Breast epithelium (tissue), 4 donors: ENCODE results near the gene KIF21A. TPM values are rescaled to one million over a fixed set of nuclear protein-coding genes. Genes with fewer than 3 reads are reported as not detected.

ENCODE experiments used
- DNase-seq, 2 donors: peaks; one replicate each; pipeline ENCODE4 v3.0.0-alpha.2; 2019; ENCODE audit warnings: low spot score in 2 of 2
- H3K27ac ChIP-seq, 2 donors: fragments of 200-600 bp; sonication (generic) in 1 of 2; one replicate each; pipeline ENCODE4 v1.5.1; 2016 to 2019; ENCODE audit warnings: mild to moderate bottlenecking in 1 of 2
- H3K27me3 ChIP-seq, 2 donors: fragments of 200-600 bp; sonication (generic) in 1 of 2; one replicate each; pipeline versions ENCODE4 v1.5.1 to v1.6.0; 2017 to 2019; ENCODE audit warnings: control low read depth in 1 of 2, mild to moderate bottlenecking in 1 of 2
- H3K36me3 ChIP-seq: fragments of 200-600 bp; one replicate; pipeline ENCODE4 v1.5.1; 2019
- H3K4me1 ChIP-seq, 2 donors: fragments of 200-600 bp; sonication (generic); one replicate each; pipeline ENCODE4 v1.5.1; 2016 to 2019; ENCODE audit warnings: control low read depth in 1 of 2
- H3K4me3 ChIP-seq, 3 donors: fragments of 200-600 bp; sonication (generic); 1 replicate in 2 of 3; 2 replicates in 1 of 3; pipeline ENCODE4 v1.5.1; 2016 to 2019; ENCODE audit warnings: mild to moderate bottlenecking in 3 of 3, moderate library complexity in 2 of 3
- H3K9me3 ChIP-seq, 2 donors: fragments of 200-600 bp; sonication (generic) in 1 of 2; one replicate each; pipeline ENCODE4 v1.5.1; 2016 to 2019; ENCODE audit warnings: control low read depth in 1 of 2
- CTCF ChIP-seq, 3 donors: fragments of 450-650 bp; IDR thresholded peaks; one replicate each; pipeline ENCODE4 v1.5.1; 2016 to 2017; ENCODE audit warnings: antibody characterized with exemption in 3 of 3, mild to moderate bottlenecking in 3 of 3, moderate library complexity in 3 of 3
- POLR2A ChIP-seq: fragments of 450-650 bp; IDR thresholded peaks from one replicate; pipeline ENCODE4 v1.6.1; 2016; ENCODE audit warnings: antibody characterized with exemption, mild to moderate bottlenecking, moderate library complexity
- POLR2AphosphoS5 ChIP-seq, 3 donors: sonication (generic); formaldehyde crosslinking; IDR thresholded peaks; one replicate each; pipeline ENCODE4 v1.6.1; 2017; ENCODE audit warnings: antibody characterized with exemption in 3 of 3
- intact Hi-C: fragments of 100-400 bp; cut with DNase I; formaldehyde crosslinking; loops from one replicate; pipeline ENCODE4 v1.15.1; 2023; ENCODE audit warnings: low total_unique reads
- total RNA-seq, 3 donors: library from RNA; depleted of rRNA; stranded (reverse); fragments of >200 nt; gene quantifications; one replicate each; pipeline ENCODE4 v1.1.0, GENCODE V29; 2016

KIF21A gene
- total RNA-seq, 3 donors from 2014 or later: 10.2 to 23.7 (median 11.7) TPM

DNA sequence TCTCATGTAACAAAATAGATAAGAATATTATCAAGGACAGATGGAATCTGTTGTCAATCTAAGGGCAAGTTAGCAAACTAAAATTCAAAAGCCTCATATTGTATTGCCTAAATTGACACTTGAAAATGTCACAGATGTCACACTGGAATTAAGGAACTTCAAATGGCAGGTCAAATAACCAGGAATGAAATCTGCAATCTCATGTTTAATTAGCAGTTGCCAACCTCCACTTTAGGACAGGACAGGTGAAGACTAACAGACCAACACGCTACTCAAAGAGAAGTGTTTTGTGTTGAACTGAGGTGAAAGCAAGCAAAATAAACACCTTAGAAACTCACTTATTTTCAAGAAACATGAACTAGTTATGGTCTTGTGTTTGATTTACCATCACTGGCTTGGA is 11.1 kb downstream of the KIF21A start:
- Histone ChIP-seq H3K4me1 (no peaks in the 10 kb centered on the region), H3K9me3 (no peaks in the 10 kb centered on the region), H3K27ac (no peak overlapping the region), H3K4me3 (no peak overlapping the region), H3K36me3 (no peaks in the 10 kb centered on the region), H3K27me3 (no peaks in the 10 kb centered on the region)
- intact Hi-C loops: no loop called here
- no peak for DNase-seq
- no peak for TF ChIP-seq POLR2A
- no peak for TF ChIP-seq POLR2AphosphoS5 (IDR thresholded peaks at IDR 0.05)
- TF ChIP-seq CTCF (IDR thresholded peaks at IDR 0.05): no peak

DNA sequence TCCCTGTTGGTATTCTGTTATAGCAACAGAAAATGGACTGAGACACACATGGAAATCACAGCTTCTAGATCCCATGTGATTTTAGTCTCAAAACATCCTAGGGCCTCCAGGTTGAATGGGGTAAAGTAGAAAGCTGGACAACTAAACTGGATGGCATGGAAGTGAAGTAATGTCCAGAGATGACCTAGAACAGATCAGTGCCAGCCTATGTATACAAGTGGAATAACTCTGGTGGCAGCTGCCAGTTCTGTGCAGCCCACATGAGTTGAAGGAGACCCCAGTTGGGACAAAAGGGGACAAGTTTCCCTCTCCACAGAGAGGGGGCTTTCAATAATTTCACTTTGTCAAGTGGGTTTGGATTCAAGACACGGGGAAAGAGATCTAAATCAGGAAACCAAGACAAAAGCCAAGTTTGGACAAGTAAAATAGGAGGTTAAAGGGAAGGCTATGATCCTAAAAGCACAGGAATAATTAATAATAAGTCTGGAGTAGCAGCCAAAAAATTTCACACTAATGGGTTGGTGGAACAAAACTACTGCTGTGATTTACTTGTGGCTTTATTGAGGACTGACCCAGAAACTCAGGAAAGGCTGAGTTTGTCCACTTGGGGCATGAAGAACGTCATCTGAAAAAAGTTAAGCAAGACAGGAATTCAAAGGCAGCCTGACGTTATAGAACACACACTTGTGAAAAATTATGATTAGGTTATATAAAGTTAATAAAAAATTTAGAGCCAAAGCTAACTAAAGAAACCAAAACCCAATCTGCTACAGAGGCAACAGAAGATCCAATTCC is 11.7 kb downstream of the KIF21A start:
- Histone ChIP-seq H3K4me1 (no peaks in the 10 kb centered on the region), H3K36me3 (no peaks in the 10 kb centered on the region), H3K4me3 (no peak overlapping the region), H3K27me3 (no peaks in the 10 kb centered on the region), H3K27ac (no peak overlapping the region), H3K9me3 (no peaks in the 10 kb centered on the region)
- intact Hi-C loops: no loop called here
- TF ChIP-seq CTCF (IDR thresholded peaks at IDR 0.05) (no peak), POLR2AphosphoS5 (IDR thresholded peaks at IDR 0.05) (no peak), POLR2A (no peak)
- no peak for DNase-seq

- no peak for DNase-seq
- Histone ChIP-seq H3K4me1 (no peaks in the 10 kb centered on the region), H3K4me3 (no peak overlapping the region), H3K36me3 (no peaks in the 10 kb centered on the region), H3K27me3 (no peaks in the 10 kb centered on the region), H3K9me3 (no peaks in the 10 kb centered on the region), H3K27ac (no peak overlapping the region)
- intact Hi-C loops: no loop called here
- no peak for TF ChIP-seq POLR2AphosphoS5 (IDR thresholded peaks at IDR 0.05)
- TF ChIP-seq POLR2A: no peak
- TF ChIP-seq CTCF (IDR thresholded peaks at IDR 0.05): no peak
Measured at GRCh38 chr12:39429809-39430208, 13.1 kb downstream of the KIF21A start.

GRCh38 chr12:39427360-39427808 is 15.5 kb downstream of the KIF21A start:
- Histone ChIP-seq H3K9me3 (no peaks in the 10 kb centered on the region), H3K4me3 (no peak overlapping the region), H3K27ac (no peak overlapping the region), H3K27me3 (no peaks in the 10 kb centered on the region), H3K36me3 (no peaks in the 10 kb centered on the region), H3K4me1 (no peaks in the 10 kb centered on the region)
- DNase-seq: no peak
- TF ChIP-seq POLR2A (no peak), POLR2AphosphoS5 (IDR thresholded peaks at IDR 0.05) (no peak)
- intact Hi-C loops: no loop called here

DNA sequence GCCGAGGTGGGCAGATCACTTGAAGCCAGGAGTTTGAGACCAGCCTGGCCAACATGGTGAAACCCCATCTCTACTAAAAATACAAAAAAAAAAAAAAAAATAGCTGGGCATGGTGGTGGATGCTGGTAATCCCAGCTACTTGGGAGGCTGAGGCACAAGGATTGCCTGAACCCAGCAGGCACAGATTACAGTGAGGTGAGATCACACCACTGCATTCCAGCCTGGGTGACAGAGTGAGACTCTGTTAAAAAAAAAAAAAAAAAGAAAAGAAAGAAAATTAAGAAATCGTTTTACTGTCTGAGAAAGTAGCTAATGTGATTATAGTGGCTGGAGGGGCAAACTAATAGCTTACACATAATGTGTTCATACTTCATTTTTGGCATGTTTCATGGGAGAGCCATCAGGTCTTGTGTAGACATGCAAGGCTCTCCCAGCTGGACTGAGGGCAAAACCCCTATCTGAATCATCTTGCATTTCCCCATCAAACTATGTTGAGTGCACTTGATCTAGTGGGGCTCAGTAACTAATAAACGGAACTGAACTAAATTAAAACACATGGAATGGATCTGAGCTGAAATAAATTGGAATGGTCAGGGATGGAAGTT is 16.2 kb downstream of the KIF21A start:
- DNase-seq: no peak
- Histone ChIP-seq H3K4me1 (no peaks in the 10 kb centered on the region), H3K27ac (no peak overlapping the region), H3K27me3 (no peaks in the 10 kb centered on the region), H3K4me3 (no peak overlapping the region), H3K36me3 (no peaks in the 10 kb centered on the region), H3K9me3 (no peaks in the 10 kb centered on the region)
- TF ChIP-seq POLR2A: no peak
- no peak for TF ChIP-seq CTCF (IDR thresholded peaks at IDR 0.05)
- TF ChIP-seq POLR2AphosphoS5 (IDR thresholded peaks at IDR 0.05): no peak
- intact Hi-C loops: no loop called here
